HG02571 (cell line): Measurements from ENCODE around the gene AFAP1L2.

ENCODE experiments used
- ATAC-seq: cut with Tn5 transposase; IDR thresholded peaks from one replicate; pipeline ENCODE4 v1.9.1; 2021; ENCODE audit warnings: mild to moderate bottlenecking, moderate library complexity; ENCODE audit not compliant: unreplicated experiment

The AFAP1L2 gene

GRCh38 chr10:114246679-114247305, 157.5 kb downstream of the AFAP1L2 start:
- no peak for ATAC-seq

- ATAC-seq = no peak
Observed at GRCh38 chr10:114245121-114245791, 159.0 kb downstream of the AFAP1L2 start.
